ENCODE results near the gene CHST4.
"Not testable (repeated sequence)": the region's sequence is repeated elsewhere in the genome, so short reads cannot be mapped to it uniquely, and the experiment has no call there.

The CHST4 gene

GRCh38 chr16:71569621-71570020 lies 43.4 kb downstream of the CHST4 start:
- no peak overlapping the region for H3K4me3 ChIP-seq (ENCODE audit: extremely low read depth, insufficient read depth, low read length, poor library complexity, severe bottlenecking)
- no peaks in the 10 kb centered on the region for H3K9me3 ChIP-seq (ENCODE audit: control insufficient read depth, low read length)
- 94 to 100% methylated on average over 1 to 3 of the region's 4 CpGs for WGBS, 2 experiments (ENCODE audit: insufficient coverage in 2 of 2)
- no peaks in the 10 kb centered on the region for H3K4me1 ChIP-seq (ENCODE audit: control insufficient read depth, insufficient read depth, low read length, poor library complexity, severe bottlenecking)
- no peak overlapping the region for H3K27ac ChIP-seq (ENCODE audit: low read depth, low read length, severe bottlenecking)
- no peaks in the 10 kb centered on the region for H3K36me3 ChIP-seq (ENCODE audit: control insufficient read depth, insufficient read depth, low read length)

GRCh38 chr16:71570144-71570543 lies 43.9 kb downstream of the CHST4 start:
- Histone ChIP-seq H3K4me3 (ENCODE audit: extremely low read depth, insufficient read depth, low read length, poor library complexity, severe bottlenecking) (no peak overlapping the region), H3K36me3 (ENCODE audit: control insufficient read depth, insufficient read depth, low read length) (no peaks in the 10 kb centered on the region), H3K4me1 (ENCODE audit: control insufficient read depth, insufficient read depth, low read length, poor library complexity, severe bottlenecking) (no peaks in the 10 kb centered on the region), H3K9me3 (ENCODE audit: control insufficient read depth, low read length) (no peaks in the 10 kb centered on the region), H3K27ac (ENCODE audit: low read depth, low read length, severe bottlenecking) (no peak overlapping the region)
- WGBS, 2 experiments (ENCODE audit: insufficient coverage in 2 of 2) = 89 to 95% methylated on average over 5 to 8 of the region's 8 CpGs

- Histone ChIP-seq H3K4me1 (ENCODE audit: control insufficient read depth, insufficient read depth, low read length, poor library complexity, severe bottlenecking) (no peaks in the 10 kb centered on the region), H3K27ac (ENCODE audit: low read depth, low read length, severe bottlenecking) (no peak overlapping the region), H3K4me3 (ENCODE audit: extremely low read depth, insufficient read depth, low read length, poor library complexity, severe bottlenecking) (no peak overlapping the region), H3K36me3 (ENCODE audit: control insufficient read depth, insufficient read depth, low read length) (no peaks in the 10 kb centered on the region), H3K9me3 (ENCODE audit: control insufficient read depth, low read length) (no peaks in the 10 kb centered on the region)
- WGBS, 2 experiments (ENCODE audit: insufficient coverage in 2 of 2) = 86 to 95% methylated on average over 2 of the region's 3 CpGs
Observed at GRCh38 chr16:71572497-71573116, 46.4 kb downstream of the CHST4 start.

GRCh38 chr16:71573387-71574094 lies 47.3 kb downstream of the CHST4 start:
- H3K4me3 ChIP-seq (ENCODE audit: extremely low read depth, insufficient read depth, low read length, poor library complexity, severe bottlenecking) = no peak overlapping the region

GRCh38 chr16:71574702-71575101 lies 48.5 kb downstream of the CHST4 start:
- H3K4me1 ChIP-seq (ENCODE audit: control insufficient read depth, insufficient read depth, low read length, poor library complexity, severe bottlenecking) = no peaks in the 10 kb centered on the region
- no peaks in the 10 kb centered on the region for H3K36me3 ChIP-seq (ENCODE audit: control insufficient read depth, insufficient read depth, low read length)
- no peaks in the 10 kb centered on the region for H3K9me3 ChIP-seq (ENCODE audit: control insufficient read depth, low read length)
- H3K4me3 ChIP-seq (ENCODE audit: extremely low read depth, insufficient read depth, low read length, poor library complexity, severe bottlenecking) = no peak overlapping the region
- H3K27ac ChIP-seq (ENCODE audit: low read depth, low read length, severe bottlenecking) = no peak overlapping the region

More at GRCh38 chr16:71573387-71574094, 47.3 kb downstream of the CHST4 start:
- Histone ChIP-seq H3K9me3 (ENCODE audit: control insufficient read depth, low read length) (no peaks in the 10 kb centered on the region), H3K36me3 (ENCODE audit: control insufficient read depth, insufficient read depth, low read length) (no peaks in the 10 kb centered on the region), H3K4me1 (ENCODE audit: control insufficient read depth, insufficient read depth, low read length, poor library complexity, severe bottlenecking) (no peaks in the 10 kb centered on the region), H3K27ac (ENCODE audit: low read depth, low read length, severe bottlenecking) (no peak overlapping the region)
- 83 to 91% methylated on average over 2 to 3 of the region's 5 CpGs for WGBS, 2 experiments (ENCODE audit: insufficient coverage in 2 of 2)

GRCh38 chr16:71576971-71577370 lies 50.7 kb downstream of the CHST4 start, which contains the start of gene TAT:
TSS of gene TAT (minus strand) at chr16:71577092. CDS start at chr16:71576415, 677 bp downstream.
- Histone ChIP-seq H3K4me3 (ENCODE audit: extremely low read depth, insufficient read depth, low read length, poor library complexity, severe bottlenecking) (no peak within 1 kb of the TSS), H3K36me3 (ENCODE audit: control insufficient read depth, insufficient read depth, low read length) (no peaks in the 10 kb centered on the region), H3K27ac (ENCODE audit: low read depth, low read length, severe bottlenecking) (no peak within 1 kb of the TSS), H3K9me3 (ENCODE audit: control insufficient read depth, low read length) (no peaks in the 10 kb centered on the region), H3K4me1 (ENCODE audit: control insufficient read depth, insufficient read depth, low read length, poor library complexity, severe bottlenecking) (no peaks in the 10 kb centered on the region)
- WGBS, 2 experiments (ENCODE audit: insufficient coverage in 2 of 2) = 46 to 58% methylated on average over 2 to 3 of the region's 3 CpGs

- not testable (repeated sequence) for H3K27ac ChIP-seq (ENCODE audit: low read depth, low read length, severe bottlenecking); H3K36me3 ChIP-seq (ENCODE audit: control insufficient read depth, insufficient read depth, low read length); H3K4me3 ChIP-seq (ENCODE audit: extremely low read depth, insufficient read depth, low read length, poor library complexity, severe bottlenecking); H3K4me1 ChIP-seq (ENCODE audit: control insufficient read depth, insufficient read depth, low read length, poor library complexity, severe bottlenecking); H3K9me3 ChIP-seq (ENCODE audit: control insufficient read depth, low read length)
- WGBS, 2 experiments (ENCODE audit: insufficient coverage in 2 of 2) = 92 to 95% methylated on average over 2 to 5 of the region's 5 CpGs
Observed at GRCh38 chr16:71582553-71582848, 56.3 kb downstream of the CHST4 start.

- Histone ChIP-seq H3K4me3 (ENCODE audit: extremely low read depth, insufficient read depth, low read length, poor library complexity, severe bottlenecking) (no peak overlapping the region), H3K4me1 (ENCODE audit: control insufficient read depth, insufficient read depth, low read length, poor library complexity, severe bottlenecking) (no peaks in the 10 kb centered on the region), H3K27ac (ENCODE audit: low read depth, low read length, severe bottlenecking) (no peak overlapping the region), H3K9me3 (ENCODE audit: control insufficient read depth, low read length) (no peaks in the 10 kb centered on the region), H3K36me3 (ENCODE audit: control insufficient read depth, insufficient read depth, low read length) (no peaks in the 10 kb centered on the region)
- WGBS, 2 experiments (ENCODE audit: insufficient coverage in 2 of 2) = 50 to 82% methylated on average over 2 to 3 of the region's 3 CpGs
Observed at GRCh38 chr16:71584543-71585317, 58.5 kb downstream of the CHST4 start.

- no peaks in the 10 kb centered on the region for H3K36me3 ChIP-seq (ENCODE audit: control insufficient read depth, insufficient read depth, low read length)
- no peak overlapping the region for H3K27ac ChIP-seq (ENCODE audit: low read depth, low read length, severe bottlenecking)
- 65 to 72% methylated on average over 3 of the region's 4 CpGs for WGBS, 2 experiments (ENCODE audit: insufficient coverage in 2 of 2)
- no peak overlapping the region for H3K4me3 ChIP-seq (ENCODE audit: extremely low read depth, insufficient read depth, low read length, poor library complexity, severe bottlenecking)
- H3K9me3 ChIP-seq (ENCODE audit: control insufficient read depth, low read length) = no peaks in the 10 kb centered on the region
- no peaks in the 10 kb centered on the region for H3K4me1 ChIP-seq (ENCODE audit: control insufficient read depth, insufficient read depth, low read length, poor library complexity, severe bottlenecking)
Observed at GRCh38 chr16:71585318-71585703, 59.1 kb downstream of the CHST4 start.
